Skeletal muscle satellite cell (primary cell): ENCODE results near the gene RABGAP1L.
"Not testable (repeated sequence)": the region's sequence is repeated elsewhere in the genome, so short reads cannot be mapped to it uniquely, and the experiment has no call there.

Experiments
- H3K27me3 ChIP-seq: 2 replicates; pipeline ENCODE4 v1.7.0; 2013; ENCODE audit warnings: low read length; ENCODE audit not compliant: control insufficient read depth, insufficient read depth
- H3K36me3 ChIP-seq: 2 replicates; pipeline ENCODE4 v1.7.0; 2013; ENCODE audit warnings: mild to moderate bottlenecking, control low read depth, low read length; ENCODE audit not compliant: insufficient read depth
- H3K4me1 ChIP-seq: 2 replicates; pipeline ENCODE4 v1.7.0; 2013; ENCODE audit warnings: low read length; ENCODE audit not compliant: control insufficient read depth, insufficient read depth
- H3K4me2 ChIP-seq: 2 replicates; pipeline ENCODE4 v1.7.0; 2013; ENCODE audit warnings: mild to moderate bottlenecking, low read length
- H3K4me3 ChIP-seq: 2 replicates; pipeline ENCODE4 v1.7.0; 2013; ENCODE audit warnings: low read length
- H3K9ac ChIP-seq: 2 replicates; pipeline ENCODE4 v1.7.0; 2013; ENCODE audit warnings: mild to moderate bottlenecking, low read depth, low read length, moderate library complexity
- H3K9me3 ChIP-seq: replicated peaks from 2 replicates; pipeline ENCODE4 v1.7.0; 2013; ENCODE audit warnings: mild to moderate bottlenecking, control low read depth, low read length

The RABGAP1L gene

GRCh38 chr1:174222166-174222949, 63.0 kb downstream of the RABGAP1L start:
- H3K4me2 ChIP-seq, result no peak overlapping the region
- no peaks in the 10 kb centered on the region for H3K36me3 ChIP-seq
- no peaks in the 10 kb centered on the region for H3K9me3 ChIP-seq
- no peaks in the 10 kb centered on the region for H3K4me1 ChIP-seq
- H3K4me3 ChIP-seq, result no peak overlapping the region
- H3K27me3 ChIP-seq, result no peaks in the 10 kb centered on the region
- H3K9ac ChIP-seq, result no peak overlapping the region

GRCh38 chr1:174224641-174225040, 65.3 kb downstream of the RABGAP1L start:
- Histone ChIP-seq H3K27me3 (no peaks in the 10 kb centered on the region), H3K9ac (no peak overlapping the region), H3K9me3 (no peaks in the 10 kb centered on the region), H3K4me2 (no peak overlapping the region), H3K4me3 (no peak overlapping the region), H3K36me3 (no peaks in the 10 kb centered on the region), H3K4me1 (no peaks in the 10 kb centered on the region)

GRCh38 chr1:174225499-174226204, 66.3 kb downstream of the RABGAP1L start:
- no peak overlapping the region for H3K4me2 ChIP-seq
- no peak overlapping the region for H3K4me3 ChIP-seq
- H3K9ac ChIP-seq, result no peak overlapping the region
- H3K4me1 ChIP-seq, result no peaks in the 10 kb centered on the region
- no peaks in the 10 kb centered on the region for H3K36me3 ChIP-seq
- H3K9me3 ChIP-seq, result no peaks in the 10 kb centered on the region
- H3K27me3 ChIP-seq, result no peaks in the 10 kb centered on the region

- H3K9ac ChIP-seq, result no peak overlapping the region
- no peak overlapping the region for H3K4me2 ChIP-seq
- no peak overlapping the region for H3K4me3 ChIP-seq
- no peaks in the 10 kb centered on the region for H3K4me1 ChIP-seq
- no peaks in the 10 kb centered on the region for H3K9me3 ChIP-seq
- no peaks in the 10 kb centered on the region for H3K27me3 ChIP-seq
- H3K36me3 ChIP-seq, result no peaks in the 10 kb centered on the region
These were observed 71.1 kb downstream of the RABGAP1L start for GRCh38 chr1:174230399-174230798.

- Histone ChIP-seq H3K4me1 (no peaks in the 10 kb centered on the region), H3K9ac (no peak overlapping the region), H3K4me3 (no peak overlapping the region), H3K9me3 (no peaks in the 10 kb centered on the region), H3K36me3 (no peaks in the 10 kb centered on the region), H3K4me2 (no peak overlapping the region), H3K27me3 (no peaks in the 10 kb centered on the region)
These were observed 73.4 kb downstream of the RABGAP1L start for GRCh38 chr1:174232761-174233160.

- H3K36me3 ChIP-seq, H3K27me3 ChIP-seq, H3K4me1 ChIP-seq, H3K9me3 ChIP-seq, H3K4me3 ChIP-seq, H3K4me2 ChIP-seq, H3K9ac ChIP-seq: not testable (repeated sequence)
These were observed 79.7 kb downstream of the RABGAP1L start for GRCh38 chr1:174238845-174239501.

GRCh38 chr1:174239541-174239940, 80.2 kb downstream of the RABGAP1L start:
- Histone ChIP-seq H3K9me3 (no peaks in the 10 kb centered on the region), H3K4me2 (no peak overlapping the region), H3K36me3 (peaks cover 5% of the 10 kb centered on the region), H3K4me3 (no peak overlapping the region), H3K9ac (no peak overlapping the region), H3K4me1 (no peaks in the 10 kb centered on the region), H3K27me3 (no peaks in the 10 kb centered on the region)

- Histone ChIP-seq H3K9ac (no peak overlapping the region), H3K27me3 (no peaks in the 10 kb centered on the region), H3K4me2 (no peak overlapping the region), H3K36me3 (peaks cover 9% of the 10 kb centered on the region), H3K4me1 (no peaks in the 10 kb centered on the region), H3K4me3 (no peak overlapping the region), H3K9me3 (no peaks in the 10 kb centered on the region)
These were observed 83.5 kb downstream of the RABGAP1L start for GRCh38 chr1:174242856-174243255.

GRCh38 chr1:174243451-174244000, 84.2 kb downstream of the RABGAP1L start:
- H3K4me1 ChIP-seq, result no peaks in the 10 kb centered on the region
- no peak overlapping the region for H3K4me2 ChIP-seq
- H3K27me3 ChIP-seq, result no peaks in the 10 kb centered on the region
- no peak overlapping the region for H3K4me3 ChIP-seq
- peaks cover 9% of the 10 kb centered on the region for H3K36me3 ChIP-seq
- no peak overlapping the region for H3K9ac ChIP-seq
- H3K9me3 ChIP-seq, result no peaks in the 10 kb centered on the region

GRCh38 chr1:174244017-174244416, 84.7 kb downstream of the RABGAP1L start:
- no peaks in the 10 kb centered on the region for H3K4me1 ChIP-seq
- H3K9me3 ChIP-seq, result no peaks in the 10 kb centered on the region
- peaks cover 9% of the 10 kb centered on the region for H3K36me3 ChIP-seq
- no peak overlapping the region for H3K9ac ChIP-seq
- H3K27me3 ChIP-seq, result no peaks in the 10 kb centered on the region
- no peak overlapping the region for H3K4me3 ChIP-seq
- H3K4me2 ChIP-seq, result no peak overlapping the region

GRCh38 chr1:174247472-174247871, 88.2 kb downstream of the RABGAP1L start:
- Histone ChIP-seq H3K9ac (no peak overlapping the region), H3K4me3 (no peak overlapping the region), H3K4me2 (no peak overlapping the region), H3K36me3 (peaks cover 9% of the 10 kb centered on the region), H3K27me3 (no peaks in the 10 kb centered on the region), H3K4me1 (no peaks in the 10 kb centered on the region), H3K9me3 (no peaks in the 10 kb centered on the region)
